ENCODE results near the gene OR14A2. TPM values are rescaled to one million over a fixed set of nuclear protein-coding genes. Genes with fewer than 3 reads are reported as not detected.

The OR14A2 gene
- not detected in 5 replicates for total RNA-seq (2022; extraction: Qiagen RNA extraction; ENCODE audit: low read depth)

DNA sequence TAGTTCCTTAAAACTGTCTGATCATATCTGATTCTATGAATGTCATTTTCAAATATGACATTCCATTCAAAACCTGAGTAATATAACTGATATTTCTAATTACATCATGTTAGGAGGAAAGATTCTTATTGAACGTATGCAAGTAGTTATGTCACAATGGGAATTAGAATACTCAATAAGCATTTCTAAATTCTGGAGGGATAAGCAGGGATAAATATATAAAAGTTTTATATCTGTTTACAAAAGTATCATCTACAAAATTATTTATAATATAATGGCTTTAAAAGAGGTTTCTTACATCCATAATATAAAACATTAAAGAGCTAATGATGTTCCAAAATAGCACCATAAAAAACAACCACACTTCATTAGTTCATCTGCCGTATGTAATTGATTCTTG lies at the start of gene OR14A2:
OR14A2 (minus strand) TSS at position 101 of the 400 bp plus-strand sequence.

DNA sequence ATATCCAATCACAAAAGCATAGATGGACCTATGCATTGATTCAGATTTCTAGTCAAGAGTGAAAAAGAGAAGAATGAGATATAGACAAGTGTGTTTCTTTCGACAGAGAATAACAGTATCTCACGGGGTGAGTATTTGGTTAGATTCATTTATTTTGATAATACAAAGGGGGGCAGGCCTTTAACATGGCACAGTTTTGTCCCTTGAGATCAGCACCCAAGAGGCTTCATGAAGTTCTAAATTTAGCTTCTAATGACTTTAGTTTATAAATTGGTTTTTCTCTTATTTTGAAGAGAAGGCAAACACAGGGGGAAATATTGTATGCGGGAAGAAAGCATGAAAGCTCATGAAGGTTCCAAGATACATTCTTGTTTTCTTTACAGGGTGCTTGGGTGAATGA lies 12.5 kb upstream of the OR14A2 start, which contains the start of gene OR1C1:
OR1C1 (minus strand) TSS at position 101 of the 400 bp plus-strand sequence. CDS start 2,150 bp downstream, outside the sequence.

DNA sequence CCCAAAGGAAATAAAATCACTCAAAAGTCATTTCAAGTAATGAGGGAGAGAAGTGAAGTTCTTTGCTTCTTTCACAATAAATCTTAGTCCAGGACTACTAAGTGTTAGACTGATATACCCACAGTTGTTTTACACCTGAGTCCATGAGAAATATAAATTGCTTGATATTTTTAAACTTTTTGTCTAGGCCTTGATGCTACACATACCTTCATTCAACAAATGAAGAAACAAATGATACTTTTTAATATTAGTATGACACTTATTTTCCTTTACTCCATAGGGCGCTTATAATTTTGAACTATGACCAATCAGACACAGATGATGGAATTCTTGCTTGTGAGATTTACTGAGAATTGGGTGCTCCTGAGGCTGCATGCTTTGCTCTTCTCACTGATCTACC lies 9.6 kb downstream of the OR14A2 start, which contains the start of gene OR14K1:
OR14K1 (plus strand) TSS at position 301 of the 400 bp plus-strand sequence; CDS start at position 301, 0 bp downstream.

DNA sequence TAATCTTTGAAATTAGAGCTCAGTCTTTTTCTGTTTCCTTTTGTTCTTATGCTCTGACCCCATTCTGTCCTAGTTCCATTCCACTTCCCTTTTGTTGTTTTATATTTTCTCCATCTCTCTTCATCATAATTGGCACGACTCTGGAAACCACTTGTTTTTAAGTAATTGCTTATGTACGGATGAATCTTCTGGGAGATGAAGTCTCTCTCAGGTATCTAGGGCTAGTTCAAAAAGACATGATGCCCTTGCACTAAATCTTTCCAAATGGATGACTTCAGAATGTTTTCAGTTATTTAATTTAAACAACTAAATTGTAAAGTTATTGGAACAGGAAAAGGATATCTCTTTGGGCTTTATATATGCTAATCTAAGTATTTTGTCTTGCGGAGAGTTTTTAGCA lies 31.4 kb downstream of the OR14A2 start, which contains the start of gene OR6F1:
OR6F1 (minus strand) TSS at position 101 of the 400 bp plus-strand sequence. CDS start 3,891 bp downstream, outside the sequence.

DNA sequence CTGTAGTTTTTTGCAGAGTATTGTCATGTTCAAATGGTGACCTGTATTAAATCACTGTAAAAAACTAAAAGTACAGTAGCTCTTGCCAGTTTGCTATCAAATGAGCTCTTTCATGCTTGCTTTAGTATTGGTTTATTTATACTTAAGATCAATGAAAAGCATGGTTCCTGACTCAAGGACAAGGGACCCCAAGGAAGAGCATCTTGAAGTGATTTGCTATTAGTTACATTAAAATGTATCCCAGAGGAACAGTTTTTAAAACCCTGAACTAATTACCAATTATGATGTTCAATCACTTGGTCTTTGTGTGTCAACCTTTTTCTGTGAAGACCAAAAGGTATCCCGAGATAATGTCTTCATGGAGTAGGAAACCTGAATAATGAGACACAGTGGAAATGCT lies 68.3 kb downstream of the OR14A2 start, which contains the start of gene OR13G1:
OR13G1 (minus strand) TSS at position 101 of the 400 bp plus-strand sequence. CDS start 6,698 bp downstream, outside the sequence.

Other genes with a start within 250 kb of the OR14A2 start
- gene OR2C3, start 211.7 kb downstream of the OR14A2 start, total RNA-seq (2022; extraction: Qiagen RNA extraction; ENCODE audit: low read depth): not detected in 5 replicates
- not detected in 5 replicates for gene GCSAML, start 199.0 kb downstream of the OR14A2 start, total RNA-seq (2022; extraction: Qiagen RNA extraction; ENCODE audit: low read depth)
- not detected in 5 replicates for gene OR2G2, start 159.8 kb downstream of the OR14A2 start, total RNA-seq (2022; extraction: Qiagen RNA extraction; ENCODE audit: low read depth)
- gene OR2G3, start 142.6 kb downstream of the OR14A2 start, total RNA-seq (2022; extraction: Qiagen RNA extraction; ENCODE audit: low read depth): not detected in 5 replicates
- gene OR13G1, start 68.4 kb downstream of the OR14A2 start, total RNA-seq (2022; extraction: Qiagen RNA extraction; ENCODE audit: low read depth): not detected in 5 replicates
- not detected in 5 replicates for gene OR6F1, start 31.5 kb downstream of the OR14A2 start, total RNA-seq (2022; extraction: Qiagen RNA extraction; ENCODE audit: low read depth)
- gene OR14K1, start 9.5 kb downstream of the OR14A2 start, total RNA-seq (2022; extraction: Qiagen RNA extraction; ENCODE audit: low read depth): not detected in 5 replicates
- gene OR1C1, start 12.4 kb upstream of the OR14A2 start, total RNA-seq (2022; extraction: Qiagen RNA extraction; ENCODE audit: low read depth): not detected in 5 replicates
- not detected in 5 replicates for gene OR14A16, start 76.0 kb upstream of the OR14A2 start, total RNA-seq (2022; extraction: Qiagen RNA extraction; ENCODE audit: low read depth)
- gene OR11L1, start 93.8 kb upstream of the OR14A2 start, total RNA-seq (2022; extraction: Qiagen RNA extraction; ENCODE audit: low read depth): not detected in 5 replicates
- gene TRIM58, start 109.0 kb upstream of the OR14A2 start, total RNA-seq (2022; extraction: Qiagen RNA extraction; ENCODE audit: low read depth): not detected in 5 replicates
- gene OR2W3, start 147.4 kb upstream of the OR14A2 start, total RNA-seq (2022; extraction: Qiagen RNA extraction; ENCODE audit: low read depth): not detected in 5 replicates
- not detected in 5 replicates for gene OR2T8, start 172.1 kb upstream of the OR14A2 start, total RNA-seq (2022; extraction: Qiagen RNA extraction; ENCODE audit: low read depth)
- gene OR2AJ1, start 176.7 kb upstream of the OR14A2 start, total RNA-seq (2022; extraction: Qiagen RNA extraction; ENCODE audit: low read depth): not detected in 5 replicates
- not detected in 5 replicates for gene OR2L8, start 200.7 kb upstream of the OR14A2 start, total RNA-seq (2022; extraction: Qiagen RNA extraction; ENCODE audit: low read depth)
- not detected in 5 replicates for gene OR2AK2, start 217.1 kb upstream of the OR14A2 start, total RNA-seq (2022; extraction: Qiagen RNA extraction; ENCODE audit: low read depth)